Stomach (tissue), 9 donors: Measurements from ENCODE around the gene JAKMIP1. TPM values are rescaled to one million over a fixed set of nuclear protein-coding genes. Genes with fewer than 3 reads are reported as not detected.

ENCODE experiments used
- DNase-seq, 2 donors: peaks; one replicate each; pipeline versions ENCODE4 v3.0.0 to v3.0.0-alpha.2; 2013 to 2019
- H3K27ac ChIP-seq, 5 donors: fragments of 200-600 bp in 4 of 5; sonication (generic) in 4 of 5; one replicate each; pipeline ENCODE4 v1.5.1; 2013 to 2019; ENCODE audit warnings: mild to moderate bottlenecking in 1 of 5, moderate library complexity in 1 of 5
- H3K27me3 ChIP-seq, 3 donors: fragments of 200-600 bp; sonication (generic); one replicate each; pipeline ENCODE4 v1.5.1; 2017 to 2019; ENCODE audit warnings: mixed run types in 1 of 3
- H3K36me3 ChIP-seq, 4 donors: fragments of 200-600 bp; sonication (generic); 1 replicate in 3 of 4; 2 replicates in 1 of 4; pipeline ENCODE4 v1.5.1; 2016 to 2019
- H3K4me1 ChIP-seq, 4 donors: fragments of 200-600 bp; sonication (generic); one replicate each; pipeline ENCODE4 v1.5.1; 2016 to 2019
- H3K4me3 ChIP-seq, 4 donors: fragments of 200-600 bp; sonication (generic) in 3 of 4; one replicate each; pipeline ENCODE4 v1.5.1; 2016 to 2019; ENCODE audit warnings: mild to moderate bottlenecking in 1 of 4
- H3K9me3 ChIP-seq, 4 donors: fragments of 200-600 bp; sonication (generic); one replicate each; pipeline ENCODE4 v1.5.1; 2016 to 2019
- EP300 ChIP-seq: sonication (generic); formaldehyde crosslinking; IDR thresholded peaks from one replicate; pipeline ENCODE4 v1.6.1; 2017; ENCODE audit warnings: antibody characterized with exemption
- POLR2A ChIP-seq, 4 donors: fragments of 450-650 bp; IDR thresholded peaks; one replicate each; pipeline ENCODE4 v1.6.1; 2016; ENCODE audit warnings: antibody characterized with exemption in 4 of 4, control low read depth in 2 of 4, mild to moderate bottlenecking in 1 of 4, moderate library complexity in 1 of 4
- POLR2AphosphoS5 ChIP-seq, 3 donors: sonication (generic); formaldehyde crosslinking; IDR thresholded peaks; one replicate each; pipeline ENCODE4 v1.6.1; 2016; ENCODE audit warnings: antibody characterized with exemption in 3 of 3
- WGBS, 5 donors: extraction: QIAGEN DNeasy Blood & Tissue Kit in 3 of 5; methylation state at CpG; one replicate each; pipeline versions ENCODE4 v1.1.5 to v1.1.7; 2013 to 2018; 5-methylcytosine and 5-hydroxymethylcytosine counted together
- intact Hi-C: fragments of 100-400 bp; cut with DNase I; formaldehyde crosslinking; loops from one replicate; pipeline ENCODE4 v1.15.1; 2023; ENCODE audit warnings: low total_unique reads
- polyA plus RNA-seq, 3 donors: library from polyadenylated mRNA; stranded (reverse); fragments of 200-250 nt; gene quantifications; one replicate each; pipeline ENCODE4 v1.2.3, GENCODE V29; 2013
- total RNA-seq, 5 donors: library from RNA; depleted of rRNA; stranded (reverse); fragments of >200 nt; gene quantifications; one replicate each; pipeline versions ENCODE4 v1.1.0 to v1.2.3, GENCODE V29; 2014 to 2016
- TF ChIP-seq, protein P1 (sequence below), 7 experiments: fragments of 450-650 bp in 4 of 7; fragments of 200-600 bp in 3 of 7; sonication (generic) in 3 of 7; IDR thresholded peaks; one replicate each; pipeline ENCODE4 v1.5.1; 2016 to 2019; ENCODE audit warnings: antibody characterized with exemption in 7 of 7, control low read depth in 2 of 7, mild to moderate bottlenecking in 1 of 7
- donor health status: healthy with polysubstance abuse.
- donor health status: Bipolar disorder and iron deficiency.
- donor health status: healthy.

Gene JAKMIP1
- total and polyA plus RNA-seq, 8 donors, result 0.18 to 10.3 (median 0.54) TPM; not detected in 2

DNA sequence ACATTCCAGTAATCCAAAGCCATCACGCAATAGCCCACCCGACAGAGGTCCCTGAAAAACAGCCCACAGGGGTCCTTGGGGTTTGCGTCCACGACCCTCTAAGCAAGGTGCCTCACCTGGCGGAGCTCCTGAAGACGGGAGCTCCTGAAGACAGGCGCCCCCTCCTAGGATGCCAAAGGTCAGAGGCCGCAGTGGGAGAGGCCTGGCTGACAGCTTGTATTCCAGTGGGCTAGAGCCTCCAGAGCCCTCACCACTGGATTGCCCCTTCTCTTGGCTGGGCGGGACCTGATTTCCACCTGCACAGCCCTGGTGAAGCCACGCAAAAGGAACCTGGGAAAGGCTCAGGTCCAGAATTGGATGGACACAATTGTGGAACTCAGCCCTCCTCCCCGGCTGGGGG, 39.6 kb upstream of the JAKMIP1 start:
- Histone ChIP-seq H3K36me3 (no peaks in the 10 kb centered on the region), H3K4me3 (no peak overlapping the region), H3K27ac (no peak overlapping the region), H3K9me3 (peaks cover 0 to 16% (median 12%) of the 10 kb centered on the region in 4 donors), H3K27me3 (peaks cover 0 to 73% (median 16%) of the 10 kb centered on the region in 3 donors), H3K4me1 (peaks cover 0 to under 1% (median 0%) of the 10 kb centered on the region in 4 donors)
- intact Hi-C loops, result no loop called here
- no peak for TF ChIP-seq POLR2AphosphoS5 (IDR thresholded peaks at IDR 0.05)
- TF ChIP-seq EP300, result no peak
- TF ChIP-seq, protein P1, sequence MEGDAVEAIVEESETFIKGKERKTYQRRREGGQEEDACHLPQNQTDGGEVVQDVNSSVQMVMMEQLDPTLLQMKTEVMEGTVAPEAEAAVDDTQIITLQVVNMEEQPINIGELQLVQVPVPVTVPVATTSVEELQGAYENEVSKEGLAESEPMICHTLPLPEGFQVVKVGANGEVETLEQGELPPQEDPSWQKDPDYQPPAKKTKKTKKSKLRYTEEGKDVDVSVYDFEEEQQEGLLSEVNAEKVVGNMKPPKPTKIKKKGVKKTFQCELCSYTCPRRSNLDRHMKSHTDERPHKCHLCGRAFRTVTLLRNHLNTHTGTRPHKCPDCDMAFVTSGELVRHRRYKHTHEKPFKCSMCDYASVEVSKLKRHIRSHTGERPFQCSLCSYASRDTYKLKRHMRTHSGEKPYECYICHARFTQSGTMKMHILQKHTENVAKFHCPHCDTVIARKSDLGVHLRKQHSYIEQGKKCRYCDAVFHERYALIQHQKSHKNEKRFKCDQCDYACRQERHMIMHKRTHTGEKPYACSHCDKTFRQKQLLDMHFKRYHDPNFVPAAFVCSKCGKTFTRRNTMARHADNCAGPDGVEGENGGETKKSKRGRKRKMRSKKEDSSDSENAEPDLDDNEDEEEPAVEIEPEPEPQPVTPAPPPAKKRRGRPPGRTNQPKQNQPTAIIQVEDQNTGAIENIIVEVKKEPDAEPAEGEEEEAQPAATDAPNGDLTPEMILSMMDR (IDR thresholded peaks at IDR 0.05), result no peak
- TF ChIP-seq POLR2A (IDR thresholded peaks at IDR 0.05), result no peak
- WGBS, 5 donors, result 77 to 84% (median 82%) methylated on average over 9 to 11 of the region's 11 CpGs
- no peak for DNase-seq

DNA sequence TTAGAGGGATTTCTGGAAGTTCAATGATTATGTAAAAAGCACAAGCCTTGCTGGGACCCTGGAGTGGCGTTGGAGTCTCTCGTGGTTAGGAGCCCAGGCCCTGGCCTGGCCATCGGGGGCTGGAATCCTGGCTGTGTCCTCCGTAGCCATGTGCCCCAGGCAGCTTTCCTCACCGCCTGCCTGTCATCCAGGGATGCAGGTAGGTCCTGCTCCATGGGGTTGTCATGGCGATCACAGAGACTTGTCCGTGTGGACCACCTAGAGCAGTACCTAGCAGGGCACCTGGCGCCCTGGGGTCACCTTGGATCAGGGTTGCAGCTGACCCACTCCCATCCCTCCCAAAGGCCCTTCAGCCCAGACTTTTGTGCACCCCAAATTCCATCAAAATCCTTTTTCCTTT, 39.1 kb upstream of the JAKMIP1 start:
- Histone ChIP-seq H3K27me3 (peaks cover 0 to 69% (median 11%) of the 10 kb centered on the region in 3 donors), H3K9me3 (peaks cover 0 to 11% (median 8%) of the 10 kb centered on the region in 4 donors), H3K36me3 (no peaks in the 10 kb centered on the region), H3K27ac (no peak overlapping the region), H3K4me3 (no peak overlapping the region), H3K4me1 (no peaks in the 10 kb centered on the region)
- no peak for TF ChIP-seq POLR2A (IDR thresholded peaks at IDR 0.05)
- TF ChIP-seq EP300, result no peak
- TF ChIP-seq POLR2AphosphoS5 (IDR thresholded peaks at IDR 0.05), result no peak
- TF ChIP-seq, protein P1 (IDR thresholded peaks at IDR 0.05), result no peak
- no peak for DNase-seq
- 67 to 78% (median 76%) methylated on average over 8 of the region's 8 CpGs for WGBS, 5 donors
- intact Hi-C loops, result no loop called here

DNA sequence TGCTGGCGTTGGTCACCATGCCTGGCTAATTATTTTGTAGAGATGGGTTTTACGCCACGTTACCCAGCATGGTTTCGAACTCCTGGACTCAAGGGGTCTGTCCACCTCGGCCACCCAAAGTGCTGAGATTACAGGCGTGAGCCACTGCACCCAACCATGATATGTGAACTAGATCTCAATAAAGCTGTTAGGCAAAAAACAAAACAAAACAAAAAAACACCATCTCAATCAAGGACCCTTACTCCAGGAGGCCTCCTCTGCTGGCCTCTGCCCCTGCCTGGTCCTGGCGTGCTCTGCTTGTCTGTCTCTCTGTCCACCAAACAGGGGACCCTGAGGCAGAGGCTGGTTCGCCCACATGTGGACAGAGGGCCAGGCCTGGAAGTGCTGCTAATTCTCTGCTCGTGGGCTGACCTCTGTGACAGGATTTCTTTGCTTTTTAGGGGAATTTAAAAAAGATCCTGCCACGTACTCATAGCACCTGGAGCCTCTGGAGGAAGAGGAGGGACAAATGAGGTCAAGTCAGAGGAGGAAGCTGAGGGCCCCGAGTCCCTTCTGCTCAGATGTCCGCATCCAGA, 36.6 kb upstream of the JAKMIP1 start:
- no peak for TF ChIP-seq POLR2A (IDR thresholded peaks at IDR 0.05)
- no peak for TF ChIP-seq POLR2AphosphoS5 (IDR thresholded peaks at IDR 0.05)
- no peak for TF ChIP-seq EP300
- TF ChIP-seq, protein P1 (IDR thresholded peaks at IDR 0.05), result no peak
- Histone ChIP-seq H3K4me1 (no peaks in the 10 kb centered on the region), H3K27ac (no peak overlapping the region), H3K9me3 (no peaks in the 10 kb centered on the region), H3K27me3 (peaks cover 0 to 44% (median 0%) of the 10 kb centered on the region in 3 donors), H3K4me3 (no peak overlapping the region), H3K36me3 (no peaks in the 10 kb centered on the region)
- no peak for DNase-seq
- 66 to 76% (median 74%) methylated on average over 12 of the region's 12 CpGs for WGBS, 5 donors
- intact Hi-C loops, result no loop called here

DNA sequence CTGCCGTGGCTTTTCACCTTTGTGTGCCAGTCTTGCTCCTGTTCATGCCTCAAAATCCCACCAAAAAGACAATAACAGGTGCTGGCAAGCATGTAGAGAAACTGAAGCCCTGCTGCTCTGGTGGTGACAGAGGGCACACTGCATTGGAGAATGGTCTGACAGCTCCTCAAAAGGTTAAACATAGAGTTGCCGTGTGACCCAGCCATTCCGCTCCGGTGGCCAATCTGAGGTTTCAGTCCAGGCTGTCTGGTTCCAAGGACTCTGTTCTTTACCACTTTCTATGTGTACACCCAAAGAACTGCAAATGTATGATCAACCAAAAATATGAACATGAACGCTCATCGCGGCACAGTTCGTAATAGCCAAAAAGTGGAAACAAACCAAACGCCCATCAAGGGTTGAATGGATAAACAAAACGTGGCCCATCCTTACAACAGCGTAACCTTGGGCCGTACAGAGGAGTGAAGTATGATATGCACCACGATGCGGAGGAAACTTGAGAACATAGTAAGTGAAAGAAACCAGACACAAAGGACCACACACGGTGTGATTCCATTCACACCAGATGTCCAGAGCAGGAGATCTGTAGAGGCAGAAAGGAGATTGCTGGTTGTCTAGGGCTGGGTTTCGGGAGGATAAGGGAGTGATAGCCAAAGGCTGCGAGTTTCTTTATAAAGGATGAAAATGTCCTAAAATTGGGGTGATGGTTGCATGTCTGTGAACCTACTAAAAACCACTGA, 35.7 kb upstream of the JAKMIP1 start:
- Histone ChIP-seq H3K27ac (no peak overlapping the region), H3K36me3 (no peaks in the 10 kb centered on the region), H3K4me1 (no peaks in the 10 kb centered on the region), H3K9me3 (no peaks in the 10 kb centered on the region), H3K4me3 (no peak overlapping the region), H3K27me3 (peaks cover 0 to 40% (median 0%) of the 10 kb centered on the region in 3 donors)
- intact Hi-C loops, result no loop called here
- DNase-seq, result peak; percentile 15 to 28
- TF ChIP-seq POLR2A (IDR thresholded peaks at IDR 0.05), result no peak
- TF ChIP-seq POLR2AphosphoS5 (IDR thresholded peaks at IDR 0.05), result no peak
- no peak for TF ChIP-seq EP300
- TF ChIP-seq, protein P1 (IDR thresholded peaks at IDR 0.05), result no peak
- 49 to 74% (median 66%) methylated on average over 17 of the region's 17 CpGs for WGBS, 5 donors
